GM21528 (cell line): ENCODE data around the gene ITGB3BP.
"Not testable (repeated sequence)": the region's sequence is repeated elsewhere in the genome, so short reads cannot be mapped to it uniquely, and the experiment has no call there.

ENCODE experiments used
- ATAC-seq: cut with Tn5 transposase; IDR thresholded peaks from one replicate; pipeline ENCODE4 v1.9.1; 2021; ENCODE audit warnings: mild to moderate bottlenecking, moderate library complexity; ENCODE audit not compliant: unreplicated experiment, low FRiP score

Gene ITGB3BP

GRCh38 chr1:63428815-63429214 is 94.2 kb downstream of the ITGB3BP start:
- no peak for ATAC-seq

- no peak for ATAC-seq
Observed at GRCh38 chr1:63423649-63424048, 99.4 kb downstream of the ITGB3BP start.

- not testable (repeated sequence) for ATAC-seq
Observed at GRCh38 chr1:63420746-63421145, 102.3 kb downstream of the ITGB3BP start.

GRCh38 chr1:63418101-63418500 is 104.9 kb downstream of the ITGB3BP start:
- ATAC-seq: no peak

DNA sequence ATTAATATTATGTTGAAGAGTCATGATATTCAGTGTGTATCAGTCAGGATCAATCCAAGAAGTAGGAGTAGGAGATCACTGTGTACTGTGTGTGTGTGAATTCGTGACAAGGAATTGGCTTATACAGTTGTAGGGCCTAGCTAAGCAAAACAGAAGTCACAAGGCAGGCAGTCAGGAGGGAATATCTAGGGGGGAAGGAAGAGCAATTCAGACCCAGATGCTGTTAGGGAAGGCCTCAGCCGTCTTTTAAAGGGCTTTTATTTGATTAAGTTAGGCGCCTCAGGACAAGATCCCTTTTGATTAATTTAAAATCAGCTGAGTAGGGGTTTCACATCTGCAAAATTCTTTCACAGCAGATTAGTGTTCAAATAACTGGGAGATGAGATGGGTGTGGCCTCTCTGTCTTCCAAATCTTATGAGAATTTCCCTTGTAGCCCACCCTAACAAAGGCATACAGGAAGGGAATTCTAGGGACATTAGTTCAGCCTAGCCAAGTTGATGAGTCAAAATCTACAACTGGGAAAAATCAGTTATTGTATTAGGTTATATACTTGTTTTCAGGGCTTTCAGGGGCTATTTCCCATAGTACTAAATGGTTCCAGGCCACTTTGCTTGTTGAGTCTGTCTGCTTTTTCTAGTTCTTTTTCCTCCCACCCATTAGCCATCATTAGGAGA is 108.2 kb downstream of the ITGB3BP start:
- ATAC-seq: no peak

GRCh38 chr1:63413394-63413793 is 109.6 kb downstream of the ITGB3BP start:
- no peak for ATAC-seq

GRCh38 chr1:63411066-63411465 is 112.0 kb downstream of the ITGB3BP start:
- no peak for ATAC-seq

GRCh38 chr1:63408331-63408730 is 114.7 kb downstream of the ITGB3BP start:
- no peak for ATAC-seq

- no peak for ATAC-seq
Observed at GRCh38 chr1:63407002-63407401, 116.0 kb downstream of the ITGB3BP start.

- no peak for ATAC-seq
Observed at GRCh38 chr1:63405987-63406386, 117.0 kb downstream of the ITGB3BP start.

DNA sequence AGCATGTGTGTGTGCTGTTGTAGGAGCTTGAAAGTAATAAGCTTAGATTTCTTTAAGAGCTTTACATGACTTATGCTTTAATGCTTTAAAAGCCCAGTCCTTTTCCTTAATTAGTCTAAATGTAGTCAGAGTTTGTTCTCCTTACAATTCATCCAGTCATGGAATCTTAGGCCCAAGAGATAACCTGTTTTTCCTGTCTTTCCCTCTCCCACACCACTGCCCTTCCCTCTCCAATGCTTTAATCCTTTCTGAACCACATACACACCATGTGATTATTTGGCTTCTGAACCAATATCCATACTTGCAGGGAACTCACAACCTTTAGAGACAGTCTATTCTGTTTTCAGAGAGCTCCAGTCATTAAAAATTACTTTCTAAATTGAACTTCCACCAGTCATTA is 118.0 kb downstream of the ITGB3BP start:
- no peak for ATAC-seq

DNA sequence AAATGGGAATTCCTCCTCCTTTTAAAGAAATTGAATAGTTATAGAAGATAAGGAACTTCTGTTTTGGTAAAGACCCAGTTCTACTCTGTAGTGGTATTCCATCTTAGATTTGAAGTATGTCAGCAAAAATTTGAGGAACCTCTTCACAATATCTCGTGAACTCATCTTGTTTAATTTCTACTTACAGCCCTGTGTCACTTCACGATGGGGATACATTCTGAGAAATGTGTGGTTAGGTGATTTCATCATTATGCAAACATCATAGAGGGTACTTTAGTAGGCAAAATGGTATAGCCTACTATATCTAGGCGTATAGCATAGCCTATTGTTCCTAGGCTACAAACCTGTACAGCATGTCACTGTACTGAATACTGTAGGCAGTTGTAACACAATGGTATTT is 119.6 kb downstream of the ITGB3BP start:
- ATAC-seq: no peak

DNA sequence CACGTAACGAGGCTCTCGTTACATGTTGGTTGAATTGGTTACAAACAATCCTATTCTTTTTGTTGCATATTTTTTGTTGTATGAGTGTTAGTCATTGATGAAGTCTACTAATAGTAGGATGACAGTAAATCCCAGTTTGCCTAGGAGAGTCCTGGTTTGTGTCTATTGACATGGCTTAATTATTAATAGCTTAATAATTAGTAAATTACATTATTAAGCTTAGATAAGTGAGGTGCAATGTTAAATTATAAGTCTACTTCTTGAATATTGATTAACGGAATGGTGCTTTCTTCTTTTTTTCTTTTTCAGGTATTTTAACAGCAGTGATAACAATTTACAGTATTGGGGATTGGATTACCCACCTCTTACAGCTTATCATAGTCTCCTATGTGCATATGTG is 121.1 kb downstream of the ITGB3BP start:
- ATAC-seq: no peak
